ENCODE measurements around the gene ITPRIPL2. TPM values are rescaled to one million over a fixed set of nuclear protein-coding genes. Genes with fewer than 3 reads are reported as not detected.
A peak's percentile ranks its signal among the peaks of the same experiment; 100 is the strongest.

The ITPRIPL2 gene
- total RNA-seq (2014; rRNA removed; shearing (Covaris generic)), result 3.4 and 5.5 TPM in 2 replicates

GRCh38 chr16:19113577-19114358, at the start of gene ITPRIPL2:
Gene ITPRIPL2 (plus strand): TSS chr16:19113964. CDS start chr16:19114462, 498 bp downstream.
- DNase-seq, result peak; percentile 89
- Histone ChIP-seq H3K36me3 (replicated peaks; ENCODE audit: control insufficient read depth, insufficient read depth, low read length) (no peaks in the 10 kb centered on the region), H3K4me3 (ENCODE audit: insufficient read depth, low read depth, low read length) (peak within 1 kb of the TSS; percentile 45), H3K27me3 (ENCODE audit: control insufficient read depth, insufficient read depth, low read length) (peaks cover 21% of the 10 kb centered on the region)

- DNase-seq, result no peak
- H3K27me3 ChIP-seq (ENCODE audit: control insufficient read depth, insufficient read depth, low read length), result no peaks in the 10 kb centered on the region
- H3K4me3 ChIP-seq (ENCODE audit: insufficient read depth, low read depth, low read length), result no peak overlapping the region
- H3K36me3 ChIP-seq (replicated peaks; ENCODE audit: control insufficient read depth, insufficient read depth, low read length), result no peaks in the 10 kb centered on the region
Observed at GRCh38 chr16:19066988-19067348, 46.8 kb upstream of the ITPRIPL2 start.

- peak; percentile 97 for DNase-seq
- H3K36me3 ChIP-seq (replicated peaks; ENCODE audit: control insufficient read depth, insufficient read depth, low read length), result no peaks in the 10 kb centered on the region
- no peaks in the 10 kb centered on the region for H3K27me3 ChIP-seq (ENCODE audit: control insufficient read depth, insufficient read depth, low read length)
- peak within 1 kb of the TSS; percentile 84 for H3K4me3 ChIP-seq (ENCODE audit: insufficient read depth, low read depth, low read length)
Observed at GRCh38 chr16:19067349-19068236, 46.2 kb upstream of the ITPRIPL2 start, which contains the start of gene COQ7. Gene COQ7 (plus strand): TSS chr16:19067614. CDS start chr16:19067665, 51 bp downstream.

GRCh38 chr16:19068237-19068815, 45.4 kb upstream of the ITPRIPL2 start:
- no peaks in the 10 kb centered on the region for H3K27me3 ChIP-seq (ENCODE audit: control insufficient read depth, insufficient read depth, low read length)
- DNase-seq, result no peak
- H3K4me3 ChIP-seq (ENCODE audit: insufficient read depth, low read depth, low read length), result peak overlapping the region; percentile 84
- no peaks in the 10 kb centered on the region for H3K36me3 ChIP-seq (replicated peaks; ENCODE audit: control insufficient read depth, insufficient read depth, low read length)

GRCh38 chr16:19071811-19072777, 41.7 kb upstream of the ITPRIPL2 start:
- no peak overlapping the region for H3K4me3 ChIP-seq (ENCODE audit: insufficient read depth, low read depth, low read length)
- H3K27me3 ChIP-seq (ENCODE audit: control insufficient read depth, insufficient read depth, low read length), result no peaks in the 10 kb centered on the region
- DNase-seq, result peak; percentile 62
- H3K36me3 ChIP-seq (replicated peaks; ENCODE audit: control insufficient read depth, insufficient read depth, low read length), result no peaks in the 10 kb centered on the region; the same call in none of the 2 replicates

GRCh38 chr16:19073344-19073743, 40.4 kb upstream of the ITPRIPL2 start:
- no peak for DNase-seq
- no peaks in the 10 kb centered on the region; the same call in none of the 2 replicates for H3K36me3 ChIP-seq (replicated peaks; ENCODE audit: control insufficient read depth, insufficient read depth, low read length)
- no peak overlapping the region for H3K4me3 ChIP-seq (ENCODE audit: insufficient read depth, low read depth, low read length)
- no peaks in the 10 kb centered on the region for H3K27me3 ChIP-seq (ENCODE audit: control insufficient read depth, insufficient read depth, low read length)

GRCh38 chr16:19073863-19074262, 39.9 kb upstream of the ITPRIPL2 start:
- Histone ChIP-seq H3K4me3 (ENCODE audit: insufficient read depth, low read depth, low read length) (no peak overlapping the region), H3K36me3 (replicated peaks; ENCODE audit: control insufficient read depth, insufficient read depth, low read length) (no peaks in the 10 kb centered on the region; the same call in none of the 2 replicates), H3K27me3 (ENCODE audit: control insufficient read depth, insufficient read depth, low read length) (no peaks in the 10 kb centered on the region)
- DNase-seq, result no peak

GRCh38 chr16:19075511-19075910, 38.3 kb upstream of the ITPRIPL2 start:
- Histone ChIP-seq H3K36me3 (replicated peaks; ENCODE audit: control insufficient read depth, insufficient read depth, low read length) (no peaks in the 10 kb centered on the region; the same call in none of the 2 replicates), H3K4me3 (ENCODE audit: insufficient read depth, low read depth, low read length) (no peak overlapping the region), H3K27me3 (ENCODE audit: control insufficient read depth, insufficient read depth, low read length) (no peaks in the 10 kb centered on the region)
- DNase-seq, result no peak

- Histone ChIP-seq H3K27me3 (ENCODE audit: control insufficient read depth, insufficient read depth, low read length) (no peaks in the 10 kb centered on the region), H3K4me3 (ENCODE audit: insufficient read depth, low read depth, low read length) (no peak overlapping the region), H3K36me3 (replicated peaks; ENCODE audit: control insufficient read depth, insufficient read depth, low read length) (no peaks in the 10 kb centered on the region; the same call in none of the 2 replicates)
- no peak for DNase-seq
Observed at GRCh38 chr16:19077879-19078278, 35.9 kb upstream of the ITPRIPL2 start.

GRCh38 chr16:19083670-19084069, 30.1 kb upstream of the ITPRIPL2 start:
- Histone ChIP-seq H3K36me3 (replicated peaks; ENCODE audit: control insufficient read depth, insufficient read depth, low read length) (no peaks in the 10 kb centered on the region), H3K27me3 (ENCODE audit: control insufficient read depth, insufficient read depth, low read length) (peaks cover 8% of the 10 kb centered on the region), H3K4me3 (ENCODE audit: insufficient read depth, low read depth, low read length) (no peak overlapping the region)
- no peak for DNase-seq

- DNase-seq, result no peak
- H3K4me3 ChIP-seq (ENCODE audit: insufficient read depth, low read depth, low read length), result no peak overlapping the region
- peaks cover 8% of the 10 kb centered on the region for H3K27me3 ChIP-seq (ENCODE audit: control insufficient read depth, insufficient read depth, low read length)
- no peaks in the 10 kb centered on the region for H3K36me3 ChIP-seq (replicated peaks; ENCODE audit: control insufficient read depth, insufficient read depth, low read length)
Observed at GRCh38 chr16:19084139-19084538, 29.6 kb upstream of the ITPRIPL2 start.

GRCh38 chr16:19084879-19085278, 28.9 kb upstream of the ITPRIPL2 start:
- Histone ChIP-seq H3K4me3 (ENCODE audit: insufficient read depth, low read depth, low read length) (no peak overlapping the region), H3K27me3 (ENCODE audit: control insufficient read depth, insufficient read depth, low read length) (peaks cover 8% of the 10 kb centered on the region)

GRCh38 chr16:19085679-19086200, 28.0 kb upstream of the ITPRIPL2 start:
- Histone ChIP-seq H3K27me3 (ENCODE audit: control insufficient read depth, insufficient read depth, low read length) (peaks cover 8% of the 10 kb centered on the region), H3K36me3 (replicated peaks; ENCODE audit: control insufficient read depth, insufficient read depth, low read length) (no peaks in the 10 kb centered on the region), H3K4me3 (ENCODE audit: insufficient read depth, low read depth, low read length) (no peak overlapping the region)
- DNase-seq, result no peak

More at GRCh38 chr16:19084879-19085278, 28.9 kb upstream of the ITPRIPL2 start:
- DNase-seq, result no peak
- no peaks in the 10 kb centered on the region for H3K36me3 ChIP-seq (replicated peaks; ENCODE audit: control insufficient read depth, insufficient read depth, low read length)
